ENCODE data around the gene RRM2. TPM values are rescaled to one million over a fixed set of nuclear protein-coding genes. Genes with fewer than 3 reads are reported as not detected.

The RRM2 gene
- total RNA-seq, 4 donors from 2014 or later: 1.3 to 5.3 TPM; not detected in 2

DNA sequence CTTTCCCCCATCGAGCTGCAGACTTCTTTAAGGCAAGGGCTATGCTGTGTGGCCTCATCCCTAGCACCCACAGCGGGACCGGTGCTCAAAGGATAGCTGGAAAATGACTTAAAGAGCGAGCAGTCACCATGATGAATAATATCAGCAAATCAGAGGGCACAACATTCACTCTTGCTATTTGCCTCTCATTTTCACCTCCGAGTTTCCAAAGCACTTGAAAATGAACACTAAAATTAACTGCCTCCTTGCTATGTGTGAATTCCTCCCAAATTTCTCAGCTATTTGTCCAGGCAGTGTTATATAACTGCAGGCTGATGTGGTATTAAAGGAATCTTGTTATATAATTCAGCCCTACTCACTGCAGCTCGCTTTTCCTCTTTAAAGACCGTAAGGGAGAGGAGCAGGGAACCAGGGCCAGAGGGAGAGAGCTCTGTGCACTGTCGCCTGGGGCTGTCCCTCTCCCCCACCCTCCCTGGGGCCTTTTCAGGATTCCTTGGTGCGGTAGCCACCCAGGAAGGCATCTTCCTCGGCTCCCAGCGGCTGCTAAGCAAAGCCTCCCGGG is 43.8 kb upstream of the RRM2 start:
- TF ChIP-seq, protein P1, sequence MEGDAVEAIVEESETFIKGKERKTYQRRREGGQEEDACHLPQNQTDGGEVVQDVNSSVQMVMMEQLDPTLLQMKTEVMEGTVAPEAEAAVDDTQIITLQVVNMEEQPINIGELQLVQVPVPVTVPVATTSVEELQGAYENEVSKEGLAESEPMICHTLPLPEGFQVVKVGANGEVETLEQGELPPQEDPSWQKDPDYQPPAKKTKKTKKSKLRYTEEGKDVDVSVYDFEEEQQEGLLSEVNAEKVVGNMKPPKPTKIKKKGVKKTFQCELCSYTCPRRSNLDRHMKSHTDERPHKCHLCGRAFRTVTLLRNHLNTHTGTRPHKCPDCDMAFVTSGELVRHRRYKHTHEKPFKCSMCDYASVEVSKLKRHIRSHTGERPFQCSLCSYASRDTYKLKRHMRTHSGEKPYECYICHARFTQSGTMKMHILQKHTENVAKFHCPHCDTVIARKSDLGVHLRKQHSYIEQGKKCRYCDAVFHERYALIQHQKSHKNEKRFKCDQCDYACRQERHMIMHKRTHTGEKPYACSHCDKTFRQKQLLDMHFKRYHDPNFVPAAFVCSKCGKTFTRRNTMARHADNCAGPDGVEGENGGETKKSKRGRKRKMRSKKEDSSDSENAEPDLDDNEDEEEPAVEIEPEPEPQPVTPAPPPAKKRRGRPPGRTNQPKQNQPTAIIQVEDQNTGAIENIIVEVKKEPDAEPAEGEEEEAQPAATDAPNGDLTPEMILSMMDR (IDR thresholded peaks at IDR 0.05; ENCODE audit: low read depth): no peak

DNA sequence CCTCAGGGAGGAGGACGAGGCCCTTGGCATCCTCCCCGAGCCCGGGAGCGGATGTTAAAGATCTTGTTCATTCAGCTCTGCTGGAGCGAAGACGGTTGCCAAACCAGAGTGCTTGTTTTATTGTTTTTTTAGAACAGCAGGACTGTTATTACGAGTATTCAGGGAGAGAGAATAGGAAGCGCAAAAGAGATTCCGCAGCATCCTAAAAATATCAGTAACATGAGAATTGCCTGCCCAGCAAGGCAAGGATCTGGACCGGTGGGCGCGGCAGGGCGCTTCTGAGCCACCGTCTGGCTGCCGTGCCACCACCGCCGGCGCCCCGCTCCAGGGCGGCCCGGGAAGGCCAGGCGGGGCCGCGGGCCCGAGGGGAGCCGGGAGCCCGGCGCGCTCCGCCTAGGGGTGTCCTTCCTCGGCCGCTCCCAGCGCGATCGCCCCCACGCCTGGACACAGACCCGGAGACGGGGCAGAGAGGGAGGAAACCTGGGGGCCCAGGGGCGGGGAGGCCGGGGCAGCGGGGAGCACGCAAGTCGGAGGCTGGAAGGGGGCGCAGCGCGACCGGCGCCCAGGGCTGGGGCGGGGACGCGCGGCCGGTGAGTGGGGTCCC is 43.2 kb upstream of the RRM2 start:
- TF ChIP-seq, protein P1 (IDR thresholded peaks at IDR 0.05; ENCODE audit: low read depth): no peak

DNA sequence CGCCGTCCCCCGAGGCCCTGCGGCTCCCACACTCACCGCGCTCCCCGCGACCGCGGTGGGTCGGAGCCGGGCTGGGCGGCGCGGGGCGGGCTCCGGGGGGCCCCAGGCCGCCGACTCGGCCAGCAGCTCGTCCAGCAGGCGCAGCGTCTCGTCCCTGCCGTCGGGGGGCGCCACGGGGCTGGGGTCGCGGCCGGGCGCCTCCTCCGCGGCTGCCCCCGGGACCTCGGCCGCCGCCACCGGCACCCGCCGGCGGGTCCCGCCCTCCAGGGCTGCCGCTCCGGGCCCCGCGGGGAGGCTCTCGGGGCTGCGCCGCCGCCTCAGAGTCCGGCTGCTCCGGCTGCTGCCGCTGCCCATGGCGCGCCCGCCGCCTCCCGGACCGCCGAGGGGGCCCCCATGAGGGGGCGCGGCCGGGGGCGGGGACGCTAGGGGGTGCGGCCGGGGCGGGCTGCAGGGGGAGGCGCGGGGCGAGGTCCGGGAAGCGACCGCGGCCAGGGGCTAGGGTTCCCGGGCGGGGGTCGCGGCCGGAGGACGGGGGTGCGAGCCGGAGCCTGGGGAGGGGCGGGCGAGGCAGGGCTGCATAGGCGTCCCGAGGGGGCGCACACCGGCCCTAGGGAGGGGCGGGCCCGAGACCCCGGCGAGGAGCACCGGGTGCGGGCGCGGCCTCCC is 42.5 kb upstream of the RRM2 start, which contains the start of gene CYS1:
TSS of gene CYS1 (minus strand) at position 542 of the 666 bp plus-strand sequence. CDS start at position 354, 188 bp downstream.
- TF ChIP-seq, protein P1 (IDR thresholded peaks at IDR 0.05; ENCODE audit: low read depth): no peak

DNA sequence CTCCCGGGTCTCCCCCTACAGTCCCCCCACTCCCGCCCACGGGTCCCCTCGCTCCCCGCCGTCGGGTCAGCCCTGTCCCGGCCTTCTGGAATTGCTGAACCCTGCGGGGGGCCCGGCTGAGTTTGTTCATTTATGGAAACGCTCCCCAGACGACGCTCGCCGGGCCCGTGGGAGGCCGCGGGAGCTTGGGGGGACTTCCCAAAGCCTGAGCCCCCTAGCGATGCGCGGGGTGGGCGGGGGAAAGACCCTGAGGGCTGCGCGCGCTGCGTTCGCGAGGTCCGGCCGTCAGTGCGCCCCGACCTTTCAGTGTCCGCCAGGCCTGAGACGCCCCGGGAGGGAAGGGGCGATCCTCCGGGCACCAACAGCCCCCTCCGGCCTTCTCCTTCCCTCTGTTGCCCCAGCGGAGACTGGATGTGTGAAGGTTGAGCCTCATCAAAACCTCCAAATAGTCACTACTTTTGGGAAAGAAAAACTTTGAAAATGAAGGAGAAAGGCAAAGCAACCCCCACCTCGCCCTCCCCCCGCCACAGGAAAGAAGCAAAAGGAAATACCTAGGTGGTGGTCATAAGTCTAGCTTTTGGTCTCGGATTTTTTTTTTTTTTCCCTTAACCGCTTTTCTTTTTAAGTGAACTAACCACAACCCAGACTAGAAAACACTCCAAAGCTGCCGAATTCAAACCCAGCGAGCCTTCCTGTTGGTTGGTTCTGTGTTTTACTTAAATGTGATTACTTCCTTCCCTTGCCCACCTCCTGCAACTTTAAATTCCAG is 41.8 kb upstream of the RRM2 start:
- TF ChIP-seq, protein P1 (IDR thresholded peaks at IDR 0.05; ENCODE audit: low read depth): no peak

DNA sequence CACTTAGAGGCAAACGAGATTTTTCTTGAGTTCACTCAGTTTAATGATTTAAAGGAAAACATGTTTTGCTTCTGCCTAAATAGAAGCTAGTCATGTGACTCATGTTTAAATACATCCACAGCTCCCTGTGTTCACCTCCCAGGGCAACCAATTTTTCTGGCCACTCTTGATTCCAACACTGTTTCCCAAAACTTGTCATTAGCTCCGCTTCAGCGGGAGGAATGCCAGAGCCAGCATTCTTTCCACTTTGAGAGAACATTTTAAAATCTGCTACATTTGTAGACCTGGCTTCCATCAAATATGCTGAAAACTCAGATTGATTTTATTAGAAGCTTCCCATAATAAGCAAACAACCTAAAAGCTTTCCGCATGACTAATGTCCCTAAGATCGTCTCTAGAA is 39.5 kb upstream of the RRM2 start:
- TF ChIP-seq, protein P1 (IDR thresholded peaks at IDR 0.05; ENCODE audit: low read depth): no peak

DNA sequence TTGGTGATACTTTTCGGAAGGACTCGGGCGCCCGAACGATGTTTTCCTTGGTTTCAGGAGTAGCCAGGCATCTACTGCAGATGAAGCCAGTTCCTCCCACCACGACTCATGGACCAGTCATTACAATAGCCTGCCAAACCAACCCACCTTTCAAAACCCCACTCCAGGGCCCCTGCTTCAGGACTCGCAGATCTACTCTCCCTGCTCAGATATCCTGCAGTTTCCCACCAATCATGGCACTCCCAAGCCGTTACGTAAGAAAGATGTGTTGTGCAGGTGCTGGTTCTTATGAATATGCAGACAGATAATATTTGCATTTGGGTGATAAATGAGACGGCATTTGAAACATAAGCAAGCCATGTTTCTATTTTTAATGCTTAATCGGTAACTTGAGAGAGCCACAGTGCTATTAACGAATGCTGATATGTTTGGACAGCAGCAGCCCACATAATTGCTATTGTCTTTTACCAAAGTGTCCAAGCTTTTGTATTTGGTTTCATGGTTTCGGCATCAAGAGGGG is 38.8 kb upstream of the RRM2 start:
- TF ChIP-seq, protein P1 (IDR thresholded peaks at IDR 0.05; ENCODE audit: low read depth): no peak

All from subcutaneous adipose tissue (tissue), 4 donors.